ENCODE measurements around the gene NHERF1.
A peak's percentile ranks its signal among the peaks of the same experiment; 100 is the strongest.

NHERF1 gene

GRCh38 chr17:74749279-74750038, 1.0 kb downstream of the NHERF1 start:
- no peak for DNase-seq (ENCODE audit: low spot score)

GRCh38 chr17:74750039-74750326, 1.6 kb downstream of the NHERF1 start:
- DNase-seq (ENCODE audit: low spot score), result no peak

- peak; percentile 83 for DNase-seq (ENCODE audit: low spot score)
Measured at GRCh38 chr17:74750327-74751069, 2.1 kb downstream of the NHERF1 start.

- DNase-seq (ENCODE audit: low spot score), result no peak
Measured at GRCh38 chr17:74752415-74752814, 4.0 kb downstream of the NHERF1 start.

- DNase-seq (ENCODE audit: low spot score), result no peak
Measured at GRCh38 chr17:74752822-74753401, 4.5 kb downstream of the NHERF1 start.

GRCh38 chr17:74754832-74755231, 6.4 kb downstream of the NHERF1 start:
- no peak for DNase-seq (ENCODE audit: low spot score)

GRCh38 chr17:74755533-74755932, 7.1 kb downstream of the NHERF1 start:
- DNase-seq (ENCODE audit: low spot score), result no peak

- DNase-seq (ENCODE audit: low spot score), result no peak
Measured at GRCh38 chr17:74756891-74757290, 8.5 kb downstream of the NHERF1 start.

- DNase-seq (ENCODE audit: low spot score), result no peak
Measured at GRCh38 chr17:74757502-74757901, 9.1 kb downstream of the NHERF1 start.

- no peak for DNase-seq (ENCODE audit: low spot score)
Measured at GRCh38 chr17:74757931-74758847, 9.8 kb downstream of the NHERF1 start.

GRCh38 chr17:74758848-74759168, 10.4 kb downstream of the NHERF1 start:
- no peak for DNase-seq (ENCODE audit: low spot score)

- no peak for DNase-seq (ENCODE audit: low spot score)
Measured at GRCh38 chr17:74759243-74759801, 10.9 kb downstream of the NHERF1 start.

- no peak for DNase-seq (ENCODE audit: low spot score)
Measured at GRCh38 chr17:74759941-74760340, 11.5 kb downstream of the NHERF1 start.

GRCh38 chr17:74760404-74761105, 12.1 kb downstream of the NHERF1 start:
- DNase-seq (ENCODE audit: low spot score), result no peak

GRCh38 chr17:74761419-74761818, 13.0 kb downstream of the NHERF1 start:
- DNase-seq (ENCODE audit: low spot score), result no peak

GRCh38 chr17:74761931-74762330, 13.5 kb downstream of the NHERF1 start:
- DNase-seq (ENCODE audit: low spot score), result no peak

- peak; percentile 92 for DNase-seq (ENCODE audit: low spot score)
Measured at GRCh38 chr17:74763565-74764387, 15.3 kb downstream of the NHERF1 start.

GRCh38 chr17:74764751-74765286, 16.4 kb downstream of the NHERF1 start:
- no peak for DNase-seq (ENCODE audit: low spot score)

GRCh38 chr17:74766413-74766812, 18.0 kb downstream of the NHERF1 start:
- DNase-seq (ENCODE audit: low spot score), result no peak

- no peak for DNase-seq (ENCODE audit: low spot score)
Measured at GRCh38 chr17:74767111-74767516, 18.7 kb downstream of the NHERF1 start.
